ENCODE data around the gene SMC4.

The SMC4 gene

GRCh38 chr3:160412477-160412876 lies 13.0 kb downstream of the SMC4 start:
- no peak for DNase-seq (ENCODE audit: extremely low spot score)
- POLR2A ChIA-PET, result no interaction called here
- no peak for TF ChIP-seq CTCF (IDR thresholded peaks at IDR 0.05; ENCODE audit: control extremely low read depth, extremely low read depth, low read depth, missing control alignments)
- CTCF ChIA-PET, result interaction anchor here (1.0 to 6.2 kb wide), 17 partner anchors 9 to 527 kb away, joined by 3 to 53 read pairs (median 4); partner anchors contain the start of genes SMC4 and TRIM59

GRCh38 chr3:160413613-160414248 lies 14.3 kb downstream of the SMC4 start:
- peak; percentile 45 for DNase-seq (ENCODE audit: extremely low spot score)
- CTCF ChIA-PET, result interaction anchor here (0.6 to 6.2 kb wide), 29 partner anchors 11 to 581 kb away, joined by 3 to 53 read pairs (median 3); partner anchors contain the start of genes IFT80, SMC4 and TRIM59
- TF ChIP-seq CTCF (IDR thresholded peaks at IDR 0.05; ENCODE audit: control extremely low read depth, extremely low read depth, low read depth, missing control alignments), result peak; percentile 70
- POLR2A ChIA-PET, result no interaction called here

GRCh38 chr3:160417311-160417710 lies 17.9 kb downstream of the SMC4 start:
- ChIA-PET POLR2A (no interaction called here), CTCF (interaction anchor here (1.1 to 6.2 kb wide), 5 partner anchors 10 to 532 kb away, joined by 3 to 53 read pairs (median 5); no protein-coding TSS in a partner anchor)
- DNase-seq (ENCODE audit: extremely low spot score), result no peak
- TF ChIP-seq CTCF (IDR thresholded peaks at IDR 0.05; ENCODE audit: control extremely low read depth, extremely low read depth, low read depth, missing control alignments), result no peak

GRCh38 chr3:160427832-160428424 lies 28.5 kb downstream of the SMC4 start:
- ChIA-PET POLR2A (no interaction called here), CTCF (interaction anchor here (1.1 to 1.8 kb wide), 2 partner anchors 14 to 258 kb away, joined by 3 to 8 read pairs; no protein-coding TSS in a partner anchor)
- no peak for TF ChIP-seq CTCF (IDR thresholded peaks at IDR 0.05; ENCODE audit: control extremely low read depth, extremely low read depth, low read depth, missing control alignments)
- no peak for DNase-seq (ENCODE audit: extremely low spot score)

- DNase-seq (ENCODE audit: extremely low spot score), result no peak
- ChIA-PET POLR2A (no interaction called here), CTCF (interaction anchor here (2.0 kb wide), 1 partner anchor 11 kb away, joined by 5 read pairs; no protein-coding TSS in a partner anchor)
- TF ChIP-seq CTCF (IDR thresholded peaks at IDR 0.05; ENCODE audit: control extremely low read depth, extremely low read depth, low read depth, missing control alignments), result no peak
Measured at GRCh38 chr3:160434071-160434470, 34.6 kb downstream of the SMC4 start.

- no peak for DNase-seq (ENCODE audit: extremely low spot score)
- ChIA-PET POLR2A (no interaction called here), CTCF (interaction anchor here (1.1 to 2.0 kb wide), 6 partner anchors 9 to 22 kb away, joined by 3 to 13 read pairs (median 4); partner anchors contain the start of gene TRIM59)
- TF ChIP-seq CTCF (IDR thresholded peaks at IDR 0.05; ENCODE audit: control extremely low read depth, extremely low read depth, low read depth, missing control alignments), result no peak
Measured at GRCh38 chr3:160435095-160435494, 35.6 kb downstream of the SMC4 start.
